22Rv1 (cell line): ENCODE data around the gene NIPAL1.

Experiments used
- H3K27ac ChIP-seq: fragments of 450-650 bp; 2 replicates; pipeline ENCODE4 v1.5.1; 2017
- CTCF ChIP-seq: fragments of 450-650 bp; IDR thresholded peaks from 2 replicates; pipeline ENCODE4 v1.5.1; 2017; ENCODE audit warnings: mild to moderate bottlenecking
- ZFX ChIP-seq: fragments of 450-650 bp; IDR thresholded peaks from 2 replicates; pipeline ENCODE4 v1.6.1; 2017; ENCODE audit warnings: antibody characterized with exemption, borderline replicate concordance

The NIPAL1 gene

GRCh38 chr4:48046059-48046458 lies 29.5 kb downstream of the NIPAL1 start:
- no peak for TF ChIP-seq ZFX
- TF ChIP-seq CTCF: no peak
- H3K27ac ChIP-seq: no peak overlapping the region

- no peak overlapping the region for H3K27ac ChIP-seq
- TF ChIP-seq CTCF: no peak
- no peak for TF ChIP-seq ZFX
These were observed 30.9 kb downstream of the NIPAL1 start for GRCh38 chr4:48047421-48047844.

- no peak overlapping the region for H3K27ac ChIP-seq
- no peak for TF ChIP-seq ZFX
- no peak for TF ChIP-seq CTCF
These were observed 31.3 kb downstream of the NIPAL1 start for GRCh38 chr4:48047896-48048295.

- TF ChIP-seq ZFX (no peak), CTCF (no peak)
- no peak overlapping the region for H3K27ac ChIP-seq
These were observed 32.9 kb downstream of the NIPAL1 start for GRCh38 chr4:48049483-48049882.

- no peak overlapping the region for H3K27ac ChIP-seq
- TF ChIP-seq ZFX (no peak), CTCF (no peak)
These were observed 34.5 kb downstream of the NIPAL1 start for GRCh38 chr4:48051078-48051477.

- H3K27ac ChIP-seq: no peak overlapping the region
- TF ChIP-seq CTCF (no peak), ZFX (no peak)
These were observed 42.3 kb downstream of the NIPAL1 start for GRCh38 chr4:48058617-48059530.

GRCh38 chr4:48064349-48064748 lies 47.8 kb downstream of the NIPAL1 start:
- no peak overlapping the region for H3K27ac ChIP-seq
- TF ChIP-seq ZFX: no peak
- no peak for TF ChIP-seq CTCF
